Spleen (tissue), 13 donors: ENCODE data around the gene RMI1. TPM values are rescaled to one million over a fixed set of nuclear protein-coding genes. Genes with fewer than 3 reads are reported as not detected.
A peak's percentile ranks its signal among the peaks of the same experiment; 100 is the strongest.

Experiments
- DNase-seq: peaks from one replicate; pipeline ENCODE4 v3.0.0-alpha.2; 2020
- H3K27ac ChIP-seq, 8 donors: fragments of 200-600 bp; sonication (generic) in 7 of 8; 1 replicate in 4 of 8; 2 replicates in 4 of 8; pipeline versions ENCODE4 v1.5.0 to v1.8.0; 2016 to 2021; ENCODE audit warnings: inconsistent platforms in 4 of 8, mild to moderate bottlenecking in 4 of 8, moderate library complexity in 1 of 8
- H3K27me3 ChIP-seq, 7 donors: fragments of 200-600 bp; sonication (generic) in 6 of 7; replicated peaks in 1 of 7; 1 replicate in 4 of 7; 2 replicates in 3 of 7; pipeline versions ENCODE4 v1.5.0 to v1.8.0; 2016 to 2021; ENCODE audit warnings: inconsistent platforms in 3 of 7, mild to moderate bottlenecking in 1 of 7
- H3K36me3 ChIP-seq, 6 donors: fragments of 200-600 bp; sonication (generic) in 5 of 6; 1 replicate in 4 of 6; 2 replicates in 2 of 6; pipeline versions ENCODE4 v1.5.0 to v1.8.0; 2016 to 2021; ENCODE audit warnings: inconsistent platforms in 2 of 6
- H3K4me1 ChIP-seq, 6 donors: fragments of 200-600 bp; sonication (generic) in 5 of 6; 1 replicate in 3 of 6; 2 replicates in 3 of 6; pipeline versions ENCODE4 v1.5.0 to v1.8.0; 2016 to 2021; ENCODE audit warnings: inconsistent platforms in 3 of 6
- H3K4me3 ChIP-seq, 8 donors: fragments of 200-600 bp; sonication (generic) in 7 of 8; 1 replicate in 4 of 8; 2 replicates in 4 of 8; pipeline versions ENCODE4 v1.5.0 to v1.8.0; 2016 to 2021; ENCODE audit warnings: inconsistent platforms in 4 of 8, mild to moderate bottlenecking in 4 of 8, moderate library complexity in 2 of 8
- H3K9me3 ChIP-seq, 8 donors: fragments of 200-600 bp; sonication (generic) in 7 of 8; 1 replicate in 4 of 8; 2 replicates in 4 of 8; pipeline versions ENCODE4 v1.5.0 to v1.8.0; 2016 to 2021; ENCODE audit warnings: inconsistent platforms in 4 of 8
- CTCF ChIP-seq, 11 experiments: fragments of 200-600 bp in 7 of 11; fragments of 450-650 bp in 4 of 11; sonication (generic) in 4 of 11; IDR thresholded peaks in 8 of 11; conservative IDR thresholded peaks in 3 of 11; 1 replicate in 7 of 11; 2 replicates in 4 of 11; pipeline versions ENCODE4 v1.4.0 to v1.8.0; 2016 to 2021; ENCODE audit warnings: antibody characterized with exemption in 11 of 11, inconsistent platforms in 4 of 11, mild to moderate bottlenecking in 1 of 11
- POLR2A ChIP-seq, 3 donors: fragments of 450-650 bp; IDR thresholded peaks; one replicate each; pipeline ENCODE4 v1.5.1; 2017; ENCODE audit warnings: antibody characterized with exemption in 3 of 3, mild to moderate bottlenecking in 1 of 3
- POLR2AphosphoS5 ChIP-seq, 3 donors: sonication (generic); formaldehyde crosslinking; IDR thresholded peaks; one replicate each; pipeline ENCODE4 v1.5.1; 2017; ENCODE audit warnings: antibody characterized with exemption in 3 of 3
- WGBS, 5 donors: extraction: QIAGEN DNeasy Blood & Tissue Kit in 3 of 5; methylation state at CpG; one replicate each; pipeline versions ENCODE4 v1.1.5 to v1.1.7; 2013 to 2018; 5-methylcytosine and 5-hydroxymethylcytosine counted together
- intact Hi-C: fragments of 100-400 bp; cut with DNase I; formaldehyde crosslinking; loops from one replicate; pipeline ENCODE4 v1.15.0; 2023; ENCODE audit warnings: low total_unique reads
- long read RNA-seq, 2 donors: transcript quantifications; one replicate each; lab custom pipeline, GENCODE V29; 2026
- polyA plus RNA-seq, 3 donors: library from polyadenylated mRNA; stranded (reverse); fragments of 200-250 nt; gene quantifications; one replicate each; pipeline ENCODE4 v1.2.1, GENCODE V29; 2013
- total RNA-seq, 7 donors: library from RNA; depleted of rRNA in 3 of 7; stranded (reverse); fragments of >200 nt in 3 of 7; fragmentation: NEBNext Ultra II Directional in 4 of 7; extraction: Animal tissue kit (Norgen Biotek cat#: 25700) in 4 of 7; gene quantifications; one replicate each; pipeline versions ENCODE4 v1.1.0 to v1.2.1, GENCODE V29; 2016 to 2021
- donor health status: healthy with polysubstance abuse.
- donor health status: DM: no; HTN: no; CAD: no; lungs with moderate emphysema.
- donor health status: DM: no; HTN: no; CAD: no.
- donor health status: Bipolar disorder and iron deficiency.
- donor health status: healthy.
- donor health status: DM: no; HTN: no; CAD: no.
- donor health status: DM: yes; HTN: yes; CAD: no.

The RMI1 gene
- total RNA-seq (10 to 100 TPM; 10.8 to 19.5 (median 14.5) TPM), polyA plus RNA-seq (1 to 10 TPM; 4.2 to 6.9 (median 5.1) TPM)
- long read RNA-seq, donor 1, partial matches to known transcripts, result 0 of 5 reads
- long read RNA-seq, donor 1, other reads (novel, unspliced or antisense), result 0 of 5 reads
- long read RNA-seq, donor 2, partial matches to known transcripts, result 0 of 2 reads
- long read RNA-seq, donor 2, other reads (novel, unspliced or antisense), result 0 of 2 reads

DNA sequence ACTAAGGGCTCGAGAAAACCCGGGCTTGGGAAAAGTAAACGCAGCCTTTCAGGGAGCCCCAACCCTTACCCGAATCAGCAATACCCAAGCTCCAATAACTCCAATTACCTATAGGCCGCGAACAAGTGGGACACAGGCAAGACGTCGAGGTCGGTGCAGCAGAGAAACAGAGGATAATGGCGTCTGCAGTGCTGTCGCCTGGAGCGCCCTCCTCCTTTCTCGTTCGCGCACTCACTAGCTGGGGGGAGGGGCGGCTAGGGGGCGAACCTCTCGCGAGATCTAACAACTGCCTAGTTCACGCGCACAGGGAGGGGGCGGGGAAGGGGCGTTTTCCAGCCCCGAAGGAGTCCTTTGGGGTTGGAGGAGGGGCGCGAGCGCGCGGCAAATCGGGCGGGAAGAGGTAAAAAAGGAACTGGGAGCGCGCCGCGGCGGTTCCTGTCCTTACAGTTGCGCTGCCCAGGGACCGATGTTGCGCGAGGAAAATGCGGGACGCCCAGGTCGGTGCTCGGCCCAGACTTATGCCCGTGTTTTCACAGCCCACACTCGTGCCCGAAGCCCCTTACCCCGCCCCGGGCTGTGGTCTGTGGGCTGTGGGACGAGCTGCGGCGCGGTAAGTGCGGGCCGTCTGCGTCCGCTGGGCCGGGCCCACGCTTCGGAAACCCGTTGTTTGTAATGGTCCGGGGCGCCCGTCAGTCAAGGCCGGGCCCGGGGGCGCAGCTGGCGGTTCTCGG, at the start of gene RMI1:
Gene RMI1 (plus strand): TSS at position 411 of the 731 bp plus-strand sequence. CDS start 20,182 bp downstream, outside the sequence.
- TF ChIP-seq POLR2AphosphoS5 (IDR thresholded peaks at IDR 0.05), result peak; percentile 95 to 99 (median 99)
- peak in 8 of 11 experiments; percentile 2 to 51 (median 16) for TF ChIP-seq CTCF (IDR thresholded peaks at IDR 0.05 in 8 of 11, conservative IDR thresholded peaks at IDR 0.05 in 3 of 11)
- peak; percentile 84 to 94 (median 92) for TF ChIP-seq POLR2A (IDR thresholded peaks at IDR 0.05)
- 0 to 1% (median 0%) methylated on average over 38 to 69 of the region's 69 CpGs for WGBS, 5 donors
- H3K4me3 ChIP-seq, result peak within 1 kb of the TSS; percentile 75 to 97 (median 91)
- H3K27me3 ChIP-seq, result no peaks in the 10 kb centered on the region
- H3K27ac ChIP-seq, result peak within 1 kb of the TSS; percentile 97 to 100 (median 99)
- intact Hi-C loops, result loop anchor here (10.0 kb wide), 1 partner anchor 174 kb away; no protein-coding TSS in a partner anchor
- no peaks in the 10 kb centered on the region for H3K9me3 ChIP-seq
- peak; percentile 99 for DNase-seq
- H3K36me3 ChIP-seq, result peaks cover 0 to 26% (median 18%) of the 10 kb centered on the region in 6 donors
- peaks cover 24 to 77% (median 50%) of the 10 kb centered on the region in 6 donors for H3K4me1 ChIP-seq

DNA sequence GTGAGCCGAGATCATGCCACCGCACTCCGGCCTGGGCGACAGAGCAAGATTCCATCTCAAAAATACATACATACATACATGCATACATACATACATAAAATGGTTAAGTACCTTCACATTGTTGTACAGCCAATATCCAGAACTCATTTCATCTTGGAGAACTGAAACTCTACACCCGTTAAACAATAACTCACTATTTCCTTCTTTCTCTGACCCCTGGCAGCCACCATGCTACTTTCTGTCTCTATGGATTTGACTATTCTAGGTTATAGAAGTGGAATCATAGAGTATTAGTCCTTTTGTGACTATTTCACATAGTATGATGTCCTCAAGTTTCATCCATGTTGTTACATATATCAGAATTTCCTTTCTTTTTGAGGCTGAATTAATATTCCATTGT, 49.7 kb upstream of the RMI1 start:
- no peaks in the 10 kb centered on the region for H3K9me3 ChIP-seq
- no peak for DNase-seq
- 86 to 93% (median 88%) methylated on average over 5 of the region's 5 CpGs for WGBS, 5 donors
- no peak for TF ChIP-seq POLR2AphosphoS5 (IDR thresholded peaks at IDR 0.05)
- TF ChIP-seq CTCF (IDR thresholded peaks at IDR 0.05 in 8 of 11, conservative IDR thresholded peaks at IDR 0.05 in 3 of 11), result no peak
- no peak for TF ChIP-seq POLR2A (IDR thresholded peaks at IDR 0.05)
- no peaks in the 10 kb centered on the region for H3K36me3 ChIP-seq
- H3K4me3 ChIP-seq, result no peak overlapping the region
- peaks cover 0 to 38% (median 2%) of the 10 kb centered on the region in 6 donors for H3K4me1 ChIP-seq
- H3K27ac ChIP-seq, result no peak overlapping the region
- no peaks in the 10 kb centered on the region for H3K27me3 ChIP-seq
- intact Hi-C loops, result loop anchor here (10.0 kb wide), 1 partner anchor 244 kb away; no protein-coding TSS in a partner anchor

GRCh38 chr9:83932011-83932410, 48.6 kb upstream of the RMI1 start:
- no peaks in the 10 kb centered on the region for H3K27me3 ChIP-seq
- WGBS, 5 donors, result 63 to 71% (median 69%) methylated on average over 2 of the region's 2 CpGs
- intact Hi-C loops, result loop anchor here (10.0 kb wide), 1 partner anchor 243 kb away; no protein-coding TSS in a partner anchor
- H3K36me3 ChIP-seq, result no peaks in the 10 kb centered on the region
- peaks cover 0 to 39% (median 2%) of the 10 kb centered on the region in 6 donors for H3K4me1 ChIP-seq
- no peak overlapping the region for H3K4me3 ChIP-seq
- no peak for DNase-seq
- H3K9me3 ChIP-seq, result no peaks in the 10 kb centered on the region
- TF ChIP-seq POLR2A (IDR thresholded peaks at IDR 0.05), result no peak
- TF ChIP-seq CTCF (IDR thresholded peaks at IDR 0.05 in 8 of 11, conservative IDR thresholded peaks at IDR 0.05 in 3 of 11), result no peak
- no peak for TF ChIP-seq POLR2AphosphoS5 (IDR thresholded peaks at IDR 0.05)
- peak overlapping the region in 1 of 8 donors; percentile 87 for H3K27ac ChIP-seq

DNA sequence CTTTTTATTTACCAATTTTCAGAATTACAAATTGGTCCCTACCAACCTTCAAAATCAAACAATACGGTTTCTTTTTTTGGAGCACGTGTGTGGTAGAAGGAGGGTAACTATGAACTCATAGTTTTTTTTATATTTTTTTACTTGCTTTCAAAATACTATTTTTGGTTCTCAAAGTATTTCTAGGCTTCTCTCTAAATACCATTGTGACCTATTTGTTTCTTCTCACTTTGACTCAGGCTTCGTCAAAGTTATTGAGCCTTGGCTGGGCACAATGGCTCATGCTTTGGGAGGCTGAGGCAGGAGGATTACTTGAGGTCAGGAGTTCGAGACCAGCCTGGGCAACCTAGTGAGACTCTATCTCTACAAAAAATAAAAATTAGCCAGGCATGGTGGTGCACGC, 47.8 kb upstream of the RMI1 start:
- intact Hi-C loops, result loop anchor here (10.0 kb wide), 1 partner anchor 242 kb away; no protein-coding TSS in a partner anchor

More for the DNA sequence above, 47.8 kb upstream of the RMI1 start:
- no peaks in the 10 kb centered on the region for H3K27me3 ChIP-seq
- DNase-seq, result no peak
- no peak overlapping the region for H3K4me3 ChIP-seq
- H3K36me3 ChIP-seq, result no peaks in the 10 kb centered on the region
- no peaks in the 10 kb centered on the region for H3K9me3 ChIP-seq
- peaks cover 0 to 47% (median 7%) of the 10 kb centered on the region in 6 donors for H3K4me1 ChIP-seq
- H3K27ac ChIP-seq, result peak overlapping the region in 4 of 8 donors; percentile 54 to 87 (median 71)
- 75 to 86% (median 81%) methylated on average over 5 of the region's 5 CpGs for WGBS, 5 donors
- TF ChIP-seq POLR2A (IDR thresholded peaks at IDR 0.05) (no peak), POLR2AphosphoS5 (IDR thresholded peaks at IDR 0.05) (no peak), CTCF (IDR thresholded peaks at IDR 0.05 in 8 of 11, conservative IDR thresholded peaks at IDR 0.05 in 3 of 11) (no peak)
